Midbrain (tissue), 1 donor: Measurements from ENCODE around the gene CCDC3.
"Not testable (repeated sequence)": the region's sequence is repeated elsewhere in the genome, so short reads cannot be mapped to it uniquely, and the experiment has no call there.

Experiments used
- DNase-seq: peaks from one replicate; lab custom pipeline; 2025; lab: John Stamatoyannopoulos, UW

The CCDC3 gene

GRCh38 chr10:12887780-12888179 is 113.7 kb downstream of the CCDC3 start:
- DNase-seq, result no peak

- no peak for DNase-seq
Measured at GRCh38 chr10:12884851-12885250, 116.7 kb downstream of the CCDC3 start.

GRCh38 chr10:12880423-12880822 is 121.1 kb downstream of the CCDC3 start:
- no peak for DNase-seq

DNA sequence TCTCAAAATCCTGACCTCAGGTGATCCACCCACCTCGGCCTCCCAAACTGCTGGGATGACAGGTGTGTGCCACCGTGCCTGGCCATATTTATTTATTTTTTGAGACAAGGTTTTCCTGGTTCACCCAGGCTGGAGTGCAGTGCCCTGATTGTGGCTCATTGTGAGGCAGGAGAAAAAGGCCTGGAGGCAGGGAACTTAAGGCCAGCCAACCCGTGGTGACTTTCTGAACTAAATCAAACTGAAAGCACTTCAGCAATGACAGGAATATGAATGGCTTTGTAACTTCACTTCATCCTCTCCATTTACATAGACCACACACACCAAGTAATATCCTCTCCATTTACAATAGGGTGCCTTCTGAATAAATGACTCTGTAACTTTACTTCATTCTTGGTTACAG is 124.4 kb downstream of the CCDC3 start:
- no peak for DNase-seq

GRCh38 chr10:12876266-12876665 is 125.2 kb downstream of the CCDC3 start:
- no peak for DNase-seq

GRCh38 chr10:12875100-12875499 is 126.4 kb downstream of the CCDC3 start:
- DNase-seq, result no peak

- DNase-seq, result no peak
Measured at GRCh38 chr10:12874501-12874900, 127.0 kb downstream of the CCDC3 start.

DNA sequence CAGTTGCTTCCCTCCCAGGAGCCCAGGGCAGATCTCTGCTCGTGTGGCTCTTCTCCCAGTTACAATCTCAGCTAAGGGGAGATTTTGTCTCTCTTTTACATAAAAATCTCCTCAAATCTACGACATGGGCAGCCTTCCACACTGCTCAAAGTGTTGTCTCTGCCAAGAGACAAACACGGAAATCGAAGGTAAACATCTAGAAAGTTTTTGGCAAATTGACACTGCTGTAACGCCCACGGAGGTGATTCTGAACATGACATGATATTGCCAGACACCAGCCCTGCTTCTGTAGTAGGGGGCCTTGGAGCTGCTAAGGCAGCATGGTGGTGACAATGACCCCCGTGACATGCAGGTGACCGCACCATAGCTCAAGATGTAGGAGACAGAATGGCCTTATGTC is 128.3 kb downstream of the CCDC3 start:
- no peak for DNase-seq

GRCh38 chr10:12872577-12872976 is 128.9 kb downstream of the CCDC3 start:
- DNase-seq, result no peak

GRCh38 chr10:12869427-12869826 is 132.1 kb downstream of the CCDC3 start:
- no peak for DNase-seq

DNA sequence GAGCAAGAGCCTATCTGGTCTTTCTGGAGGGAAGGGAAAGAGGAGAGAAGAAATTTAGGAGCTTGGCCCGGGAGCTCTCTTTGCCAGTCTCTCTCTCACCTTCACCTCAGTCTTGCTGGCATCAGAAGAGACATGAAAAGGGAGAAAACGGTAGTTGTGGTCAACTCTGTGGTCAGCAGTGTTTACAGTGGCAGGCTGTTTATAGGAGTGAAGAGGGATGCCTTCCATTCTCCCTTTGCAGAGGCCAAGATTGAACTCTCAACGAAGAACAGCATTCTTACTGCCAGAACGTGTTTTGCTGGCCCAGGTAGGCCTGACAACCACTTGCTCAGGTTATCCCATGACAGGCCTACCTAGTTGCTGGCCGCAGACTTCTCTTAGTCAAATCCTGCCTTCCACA is 133.3 kb downstream of the CCDC3 start:
- DNase-seq, result no peak

- DNase-seq, result not testable (repeated sequence)
Measured at GRCh38 chr10:12865515-12865914, 136.0 kb downstream of the CCDC3 start.

- no peak for DNase-seq
Measured at GRCh38 chr10:12862459-12862858, 139.1 kb downstream of the CCDC3 start.

DNA sequence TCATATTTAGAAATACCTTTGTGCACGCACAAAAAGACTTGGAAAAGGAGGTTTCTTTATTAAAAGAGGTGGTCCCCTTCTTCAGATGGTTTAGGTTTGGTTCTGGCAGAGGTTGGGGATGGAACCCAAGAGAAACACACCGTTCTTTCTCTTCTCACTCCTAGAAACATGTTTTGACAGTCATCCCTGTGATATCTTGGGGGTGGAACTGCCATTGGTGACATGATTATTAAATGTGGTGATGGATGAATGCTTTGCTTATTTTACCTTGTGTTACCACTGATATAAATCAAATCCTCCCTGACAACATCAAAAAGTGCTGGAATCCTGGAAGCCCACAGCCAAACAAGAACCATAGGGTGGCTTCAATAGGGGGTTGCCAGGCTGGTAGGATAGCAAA is 146.5 kb downstream of the CCDC3 start:
- DNase-seq, result no peak

DNA sequence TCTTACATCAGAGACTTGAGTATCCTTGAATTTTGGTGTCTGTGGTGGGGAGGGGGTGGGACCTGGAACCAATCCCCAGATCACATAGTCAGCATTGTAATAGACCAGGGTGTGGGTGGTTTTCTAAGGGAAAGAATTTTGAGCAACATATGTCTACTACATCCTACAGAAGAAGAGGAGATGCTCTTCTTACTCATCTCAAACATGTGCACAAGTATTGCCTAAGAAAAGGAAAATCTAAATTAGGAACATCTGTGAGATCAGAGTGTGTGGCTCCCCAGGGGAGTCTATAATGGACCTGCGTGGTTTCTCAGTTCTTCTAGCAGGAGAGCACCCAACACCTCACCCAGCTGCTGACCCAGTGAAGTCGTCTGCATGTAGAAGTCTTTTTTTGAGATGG is 148.8 kb downstream of the CCDC3 start:
- DNase-seq, result no peak

GRCh38 chr10:12849319-12850181 is 152.0 kb downstream of the CCDC3 start:
- DNase-seq, result no peak

DNA sequence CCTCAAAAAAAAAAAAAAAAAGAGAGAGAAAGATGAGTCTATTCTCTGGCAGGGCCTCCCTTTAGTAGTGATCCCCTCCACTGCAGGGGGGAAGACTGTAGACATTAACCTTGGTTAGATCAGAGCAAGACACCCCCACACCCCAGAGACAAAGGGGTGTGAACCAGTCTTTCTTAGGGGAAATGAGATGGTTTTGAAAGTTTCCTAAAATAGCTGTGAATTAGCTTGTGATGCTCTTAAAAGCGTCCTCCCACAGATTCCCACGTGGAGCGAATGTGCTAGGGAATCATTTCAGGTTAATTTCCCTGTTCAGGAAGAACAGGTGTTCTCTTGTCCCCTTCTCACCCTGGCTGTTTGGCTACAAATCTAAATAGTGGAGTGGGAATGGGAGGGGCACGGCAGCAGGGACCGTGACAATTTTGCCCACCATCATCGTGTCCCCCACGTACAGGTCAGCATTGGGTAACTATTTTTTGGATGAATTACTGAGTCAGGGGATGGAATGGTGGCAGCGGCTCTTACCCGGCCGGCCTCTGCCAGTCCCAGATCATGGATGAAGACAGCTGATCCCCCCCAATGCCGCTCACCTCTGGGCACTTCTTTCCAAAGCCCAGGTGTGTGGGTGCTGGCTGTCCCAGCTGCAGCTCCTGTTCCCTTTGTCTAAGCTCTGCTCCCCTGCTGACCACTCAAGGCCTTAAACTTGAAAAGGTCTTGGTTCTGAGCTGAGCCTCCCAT is 152.9 kb downstream of the CCDC3 start:
- DNase-seq, result no peak

GRCh38 chr10:12847361-12847975 is 154.0 kb downstream of the CCDC3 start:
- no peak for DNase-seq

DNA sequence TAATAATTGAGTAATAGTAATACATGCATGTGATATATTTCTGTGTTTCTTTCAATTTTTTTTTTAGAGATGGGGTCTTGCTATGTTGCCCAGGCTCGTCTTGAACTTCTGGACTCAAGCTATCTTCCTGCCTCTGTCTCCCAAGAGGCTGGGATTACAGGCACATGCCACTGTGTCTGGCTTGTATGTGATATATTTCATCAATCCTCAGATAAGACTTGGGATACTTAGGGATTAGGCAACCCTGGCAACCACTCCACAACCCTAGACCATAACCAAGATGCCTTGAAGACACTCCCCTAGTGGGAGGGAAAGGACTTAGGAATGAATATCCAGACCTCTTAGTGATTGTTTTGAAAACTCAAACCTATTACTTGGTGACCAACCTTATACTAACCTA is 154.8 kb downstream of the CCDC3 start:
- DNase-seq, result no peak
